DMS53 treated with DMSO at 0.1 percent for 48 hours (cell line): ENCODE results near the gene S100A7.
"Not testable (repeated sequence)": the region's sequence is repeated elsewhere in the genome, so short reads cannot be mapped to it uniquely, and the experiment has no call there.

Experiments used
- DNase-seq: peaks from one replicate; lab custom pipeline; 2025; ENCODE audit not compliant: unreplicated experiment; lab: John Stamatoyannopoulos, UW

The S100A7 gene

GRCh38 chr1:153478047-153478691 is 17.7 kb upstream of the S100A7 start:
- no peak for DNase-seq

- DNase-seq = no peak
These were observed 16.1 kb upstream of the S100A7 start for GRCh38 chr1:153476491-153477093.

GRCh38 chr1:153475282-153475681 is 14.8 kb upstream of the S100A7 start:
- DNase-seq = no peak

GRCh38 chr1:153474347-153474746 is 13.9 kb upstream of the S100A7 start:
- DNase-seq = no peak

- no peak for DNase-seq
These were observed 10.3 kb upstream of the S100A7 start for GRCh38 chr1:153470707-153471106.

- DNase-seq = no peak
These were observed 6.5 kb upstream of the S100A7 start for GRCh38 chr1:153466908-153467307.

- peak; percentile 17 for DNase-seq
These were observed 5.6 kb upstream of the S100A7 start for GRCh38 chr1:153465811-153466636.

GRCh38 chr1:153462741-153463140 is 2.3 kb upstream of the S100A7 start:
- not testable (repeated sequence) for DNase-seq

DNA sequence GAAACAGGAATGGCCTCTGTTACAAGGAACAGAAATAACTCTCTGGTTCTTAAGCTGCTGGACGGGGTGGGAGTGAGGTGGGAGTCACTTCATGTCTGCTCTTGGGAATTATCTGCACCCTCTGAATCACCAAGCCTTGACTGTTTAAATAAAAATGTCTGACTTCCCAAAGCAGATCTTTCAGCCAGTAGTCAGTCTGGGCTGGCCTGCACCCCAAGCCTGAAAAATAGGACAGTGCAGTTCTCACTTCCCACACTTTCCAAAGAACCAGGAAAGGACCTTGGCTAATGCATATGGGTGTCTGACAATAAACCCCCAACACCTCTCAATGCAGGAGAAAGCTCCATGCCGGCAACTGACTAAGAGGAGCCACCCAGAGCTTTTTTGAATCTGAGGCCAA is 796 bp downstream of the S100A7 start:
- DNase-seq = no peak

DNA sequence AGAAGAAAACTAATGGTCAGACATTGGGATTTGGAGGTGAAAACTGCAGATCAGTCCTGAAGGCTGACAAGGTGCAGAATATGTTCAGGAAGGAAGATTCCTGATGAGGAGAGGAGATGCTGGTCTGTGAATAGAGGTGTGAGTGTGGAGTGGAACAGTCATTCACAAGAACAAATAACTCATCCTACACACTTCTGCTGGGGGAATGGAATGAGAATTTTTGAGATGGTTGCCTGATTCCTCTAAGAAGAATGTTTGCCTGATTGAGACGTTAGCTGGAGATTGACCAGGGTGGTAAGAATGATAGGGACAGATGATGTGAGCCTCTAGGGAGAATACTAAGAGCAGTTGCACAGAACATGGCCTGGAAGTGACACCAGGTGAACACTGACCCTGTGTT is 4.1 kb downstream of the S100A7 start:
- DNase-seq = no peak

GRCh38 chr1:153448851-153449250 is 11.6 kb downstream of the S100A7 start:
- DNase-seq = not testable (repeated sequence)

DNA sequence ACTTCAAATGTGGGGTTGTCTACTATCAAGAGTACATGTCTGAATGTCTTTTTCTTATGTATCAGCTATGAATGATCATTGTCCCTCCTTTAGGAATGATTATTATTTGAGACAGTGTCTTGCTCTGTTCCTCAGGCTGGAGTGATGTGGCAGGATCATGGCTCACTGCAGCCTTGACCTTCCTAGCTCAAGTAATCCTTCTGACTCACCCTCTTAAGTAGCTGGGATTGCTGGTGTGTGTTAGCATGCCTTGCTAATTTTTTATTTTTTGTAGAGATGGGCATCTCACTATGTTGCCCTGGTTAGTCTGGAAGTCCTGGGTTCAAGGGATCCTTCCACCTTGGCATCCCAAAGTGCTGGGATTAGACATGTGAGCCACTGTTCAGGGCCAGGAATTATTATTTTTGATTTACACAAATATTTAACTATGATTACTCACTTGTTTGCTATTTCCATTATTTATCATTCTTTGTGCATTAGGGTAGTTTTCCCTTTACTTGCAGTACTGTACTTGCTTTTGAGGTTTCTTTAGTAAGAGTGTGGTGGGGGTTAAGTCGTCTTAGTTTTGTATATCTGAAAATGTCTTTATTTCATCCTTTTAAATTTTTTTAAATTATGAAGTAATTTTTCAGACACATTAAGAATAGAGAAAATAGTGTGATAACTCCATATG is 12.8 kb downstream of the S100A7 start:
- no peak for DNase-seq

GRCh38 chr1:153444078-153444477 is 16.4 kb downstream of the S100A7 start:
- no peak for DNase-seq

GRCh38 chr1:153443486-153443885 is 17.0 kb downstream of the S100A7 start:
- no peak for DNase-seq

DNA sequence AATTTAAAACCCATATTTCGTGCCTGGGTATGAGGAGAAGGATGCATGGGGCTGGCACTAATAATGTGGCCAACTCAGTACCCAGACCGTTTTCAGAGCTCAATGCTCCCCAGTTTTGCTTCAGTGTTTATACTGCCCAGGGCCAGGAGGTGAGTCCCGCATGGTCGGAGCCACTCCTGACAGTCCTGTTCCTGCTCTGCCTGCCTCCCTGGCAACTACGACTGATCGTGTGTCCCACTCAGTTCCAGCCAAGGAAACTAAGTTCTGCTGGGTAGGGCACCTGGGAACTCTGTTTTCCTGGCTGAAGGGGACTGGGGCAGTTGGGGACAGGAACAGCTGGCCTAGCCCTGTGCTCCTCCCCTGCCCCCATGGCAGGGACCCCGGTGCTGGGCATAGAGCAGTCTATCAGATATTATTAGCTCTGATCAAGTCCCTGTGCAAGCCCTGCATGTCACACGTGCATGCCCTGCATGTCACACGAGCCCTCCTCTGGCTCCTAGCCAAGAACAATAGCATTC is 19.2 kb downstream of the S100A7 start:
- DNase-seq = no peak

DNA sequence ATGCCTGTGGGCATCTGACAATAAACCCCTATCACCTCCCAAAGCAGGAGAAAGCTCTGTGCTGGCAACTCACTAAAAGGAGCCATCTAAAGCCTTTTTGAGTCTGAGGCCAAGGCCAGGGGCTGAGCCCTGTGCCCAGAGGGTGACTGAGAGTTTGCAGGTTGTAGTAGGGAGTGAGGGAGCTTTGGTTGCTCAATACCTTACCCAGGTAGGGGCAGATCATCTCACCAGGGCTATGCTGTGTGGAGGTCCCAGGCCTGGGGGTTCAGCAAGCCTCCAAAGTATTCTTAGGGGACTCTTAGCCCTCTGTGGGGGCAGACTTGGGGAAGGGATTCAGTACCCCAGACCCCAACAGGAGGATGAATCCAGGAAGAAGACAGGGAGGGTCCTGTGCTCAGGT is 21.2 kb downstream of the S100A7 start:
- DNase-seq = no peak

DNA sequence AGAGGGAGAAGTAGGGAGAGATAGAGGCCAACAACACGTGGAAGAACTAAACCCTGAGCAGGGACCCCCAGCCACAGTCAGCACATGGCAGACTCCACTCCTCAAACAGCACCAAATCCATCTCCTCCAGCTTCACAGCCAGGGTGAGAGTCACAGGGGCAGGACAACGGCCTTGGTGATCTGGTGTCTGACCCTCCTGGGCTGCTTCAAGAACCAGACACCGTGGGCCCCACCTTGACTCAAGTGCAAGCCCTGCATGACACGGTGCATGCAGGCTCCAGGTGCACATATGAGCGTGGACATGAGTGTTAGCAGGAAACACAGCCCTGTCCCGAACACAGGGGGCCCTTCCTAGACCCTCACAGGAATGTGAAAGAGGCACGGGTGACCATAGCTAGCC is 21.9 kb downstream of the S100A7 start:
- DNase-seq = no peak

- DNase-seq = no peak
These were observed 23.2 kb downstream of the S100A7 start for GRCh38 chr1:153437236-153437635.

GRCh38 chr1:153434746-153435455 is 25.6 kb downstream of the S100A7 start:
- no peak for DNase-seq

DNA sequence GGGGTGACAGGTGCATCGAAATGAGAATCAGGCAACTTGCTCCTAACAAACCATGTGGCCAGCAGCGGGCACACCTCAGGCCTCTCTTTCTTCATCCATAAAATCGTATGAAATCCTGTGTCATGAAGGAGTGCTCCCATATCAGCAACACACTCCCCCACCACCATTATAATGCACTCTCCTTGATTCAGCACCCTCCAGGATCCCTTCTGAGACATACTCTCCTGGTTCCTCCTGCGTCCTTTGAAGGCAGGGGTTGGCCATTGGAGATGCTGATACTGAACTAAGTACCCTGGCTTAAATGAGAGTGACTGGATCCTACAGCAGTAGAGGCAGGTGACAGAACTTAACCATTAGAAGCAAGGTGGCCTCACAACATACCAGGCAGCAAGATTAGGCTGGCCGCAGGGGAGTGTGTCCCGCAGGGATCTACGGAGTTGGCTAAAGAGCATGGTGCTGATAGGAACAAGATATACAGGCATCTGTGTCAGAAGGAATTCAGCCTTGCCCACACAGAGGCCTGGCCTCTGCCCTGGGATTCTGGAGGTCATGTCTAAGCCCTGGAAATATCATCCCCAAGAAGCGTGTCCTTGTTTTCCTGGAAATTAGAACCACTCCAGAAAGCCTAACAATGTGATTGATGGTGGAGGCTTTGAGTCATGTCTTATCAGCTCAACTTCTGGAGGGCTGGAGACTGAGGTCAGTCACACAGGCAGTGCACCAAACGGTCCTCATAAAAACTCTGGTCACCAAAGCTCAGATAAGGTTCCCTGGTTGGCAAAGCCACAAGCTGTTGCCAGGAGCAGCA is 27.4 kb downstream of the S100A7 start:
- no peak for DNase-seq
